ENCODE measurements around the gene CRACDL.

Gene CRACDL

DNA sequence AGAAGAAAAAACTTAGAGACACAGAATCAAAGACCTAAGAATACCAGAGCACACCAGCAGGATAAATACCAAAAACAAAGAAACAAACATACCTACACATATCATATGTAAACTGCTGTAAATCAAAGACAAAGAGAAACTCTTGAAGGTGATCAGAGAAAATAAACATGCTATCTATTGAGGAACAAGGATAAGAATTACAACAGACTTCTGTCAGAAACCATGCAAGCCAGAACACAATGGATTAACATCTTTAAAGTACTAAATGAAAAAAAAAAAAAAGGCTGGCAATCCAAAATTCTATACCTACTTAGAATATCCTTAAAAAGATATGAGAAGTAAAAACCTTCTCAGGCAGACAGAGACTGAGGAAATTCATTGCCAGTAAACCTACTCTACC, 153.5 kb downstream of the CRACDL start:
- H3K27ac Mint-ChIP-seq, result no peak overlapping the region
- H3K9me3 Mint-ChIP-seq, result peaks cover 10% of the 10 kb centered on the region
- H3K27me3 Mint-ChIP-seq, result no peaks in the 10 kb centered on the region
- peaks cover 2% of the 10 kb centered on the region for H3K4me1 Mint-ChIP-seq
- no peak overlapping the region for H3K4me3 Mint-ChIP-seq
- H3K36me3 Mint-ChIP-seq, result peaks cover 4% of the 10 kb centered on the region

GRCh38 chr2:98781822-98782221, 154.2 kb downstream of the CRACDL start:
- H3K27me3 Mint-ChIP-seq, result no peaks in the 10 kb centered on the region
- H3K9me3 Mint-ChIP-seq, result peaks cover 10% of the 10 kb centered on the region
- H3K4me3 Mint-ChIP-seq, result no peak overlapping the region
- H3K36me3 Mint-ChIP-seq, result peaks cover 4% of the 10 kb centered on the region
- H3K4me1 Mint-ChIP-seq, result no peaks in the 10 kb centered on the region
- no peak overlapping the region for H3K27ac Mint-ChIP-seq

GRCh38 chr2:98778741-98779483, 157.1 kb downstream of the CRACDL start:
- peaks cover 18% of the 10 kb centered on the region for H3K4me1 Mint-ChIP-seq
- peaks cover 4% of the 10 kb centered on the region for H3K36me3 Mint-ChIP-seq
- no peak overlapping the region for H3K27ac Mint-ChIP-seq
- no peaks in the 10 kb centered on the region for H3K27me3 Mint-ChIP-seq
- peaks cover 10% of the 10 kb centered on the region for H3K9me3 Mint-ChIP-seq
- no peak overlapping the region for H3K4me3 Mint-ChIP-seq

- Mint-ChIP-seq H3K9me3 (peaks cover 10% of the 10 kb centered on the region), H3K27ac (no peak overlapping the region), H3K27me3 (no peaks in the 10 kb centered on the region), H3K4me3 (no peak overlapping the region), H3K36me3 (peaks cover 4% of the 10 kb centered on the region), H3K4me1 (peaks cover 25% of the 10 kb centered on the region)
Observed at GRCh38 chr2:98778151-98778550, 157.9 kb downstream of the CRACDL start.

GRCh38 chr2:98777710-98778109, 158.3 kb downstream of the CRACDL start:
- Mint-ChIP-seq H3K4me3 (no peak overlapping the region), H3K27ac (no peak overlapping the region), H3K27me3 (no peaks in the 10 kb centered on the region), H3K9me3 (peaks cover 10% of the 10 kb centered on the region), H3K4me1 (peaks cover 30% of the 10 kb centered on the region), H3K36me3 (peaks cover 4% of the 10 kb centered on the region)

GRCh38 chr2:98777076-98777475, 158.9 kb downstream of the CRACDL start:
- no peak overlapping the region for H3K27ac Mint-ChIP-seq
- peaks cover 36% of the 10 kb centered on the region for H3K4me1 Mint-ChIP-seq

DNA sequence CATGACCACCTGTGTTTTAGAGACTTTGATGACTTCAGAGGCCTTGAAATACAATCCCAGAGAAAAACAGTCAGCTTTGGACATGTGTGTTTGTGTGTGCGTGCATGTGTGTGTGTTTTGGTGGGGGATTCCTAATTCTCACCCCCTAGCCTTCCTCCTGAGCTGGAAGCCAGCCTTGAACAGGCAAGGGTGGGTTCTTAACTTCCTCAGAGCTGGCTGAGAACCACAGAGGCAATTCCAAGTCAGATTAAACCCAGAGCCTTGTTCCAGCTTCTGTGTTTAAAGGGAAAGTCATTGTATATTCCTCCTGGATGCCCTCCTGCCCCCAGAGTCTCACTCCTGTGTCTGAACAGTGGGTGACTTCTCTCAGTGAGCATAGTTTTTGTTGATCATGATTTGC, 159.9 kb downstream of the CRACDL start:
- Mint-ChIP-seq H3K27ac (no peak overlapping the region), H3K4me3 (no peak overlapping the region), H3K36me3 (no peaks in the 10 kb centered on the region), H3K4me1 (peaks cover 46% of the 10 kb centered on the region), H3K27me3 (no peaks in the 10 kb centered on the region), H3K9me3 (no peaks in the 10 kb centered on the region)

More at GRCh38 chr2:98777076-98777475, 158.9 kb downstream of the CRACDL start:
- Mint-ChIP-seq H3K36me3 (peaks cover 2% of the 10 kb centered on the region), H3K4me3 (no peak overlapping the region), H3K27me3 (no peaks in the 10 kb centered on the region), H3K9me3 (peaks cover 5% of the 10 kb centered on the region)

GRCh38 chr2:98775146-98775986, 160.7 kb downstream of the CRACDL start:
- H3K27me3 Mint-ChIP-seq, result no peaks in the 10 kb centered on the region
- peaks cover 52% of the 10 kb centered on the region for H3K4me1 Mint-ChIP-seq
- H3K36me3 Mint-ChIP-seq, result peaks cover 2% of the 10 kb centered on the region
- H3K9me3 Mint-ChIP-seq, result no peaks in the 10 kb centered on the region
- no peak overlapping the region for H3K4me3 Mint-ChIP-seq
- H3K27ac Mint-ChIP-seq, result no peak overlapping the region

DNA sequence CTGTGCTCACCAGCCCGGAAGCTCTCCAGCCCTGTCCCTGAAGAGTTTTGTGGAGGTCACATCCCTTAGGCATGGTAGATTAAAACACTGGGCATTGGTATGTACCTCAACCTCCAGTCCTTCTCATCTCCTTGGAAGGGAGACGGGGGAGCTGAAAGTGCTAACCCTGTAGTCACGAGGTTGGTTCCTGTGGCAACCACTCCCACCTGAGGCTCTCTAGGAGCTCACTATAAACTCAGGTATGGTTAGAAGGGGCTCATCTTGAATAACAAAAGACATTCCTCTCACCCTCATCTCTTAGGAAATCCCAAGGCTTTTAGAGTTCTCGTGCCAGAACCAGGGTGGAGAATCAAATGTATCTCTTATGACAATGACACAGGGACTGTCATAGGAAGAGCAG, 162.1 kb downstream of the CRACDL start:
- Mint-ChIP-seq H3K4me1 (peaks cover 67% of the 10 kb centered on the region), H3K9me3 (no peaks in the 10 kb centered on the region), H3K27ac (no peak overlapping the region), H3K27me3 (no peaks in the 10 kb centered on the region), H3K4me3 (no peak overlapping the region), H3K36me3 (peaks cover 2% of the 10 kb centered on the region)

DNA sequence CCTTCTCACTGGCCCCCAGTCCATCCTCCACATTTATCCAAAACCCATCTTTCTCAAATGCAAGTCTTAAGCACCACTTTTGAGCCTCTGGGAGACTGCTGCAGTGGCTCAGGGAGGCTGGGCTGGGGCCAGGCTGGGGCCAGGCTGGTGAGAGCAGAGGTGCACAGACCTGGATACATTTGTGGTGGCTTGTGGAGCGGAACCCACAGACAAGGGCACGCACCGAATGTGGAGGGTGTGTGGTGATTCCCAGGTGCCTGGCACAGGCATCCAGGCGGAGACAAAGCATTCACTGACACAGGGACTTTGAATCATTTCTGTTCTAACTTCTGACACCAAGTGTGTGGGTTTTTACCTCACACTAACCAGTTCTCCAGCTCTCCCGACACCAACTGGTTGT, 162.9 kb downstream of the CRACDL start:
- Mint-ChIP-seq H3K4me3 (peak overlapping the region; percentile 98), H3K27me3 (no peaks in the 10 kb centered on the region)

GRCh38 chr2:98772536-98772935, 163.5 kb downstream of the CRACDL start:
- Mint-ChIP-seq H3K36me3 (peaks cover 2% of the 10 kb centered on the region), H3K9me3 (no peaks in the 10 kb centered on the region), H3K27me3 (no peaks in the 10 kb centered on the region), H3K4me3 (peak overlapping the region; percentile 98), H3K27ac (peak overlapping the region; percentile 99), H3K4me1 (peaks cover 81% of the 10 kb centered on the region)

More for the DNA sequence above, 162.9 kb downstream of the CRACDL start:
- Mint-ChIP-seq H3K27ac (peak overlapping the region; percentile 99), H3K4me1 (peaks cover 74% of the 10 kb centered on the region), H3K36me3 (peaks cover 2% of the 10 kb centered on the region), H3K9me3 (no peaks in the 10 kb centered on the region)

DNA sequence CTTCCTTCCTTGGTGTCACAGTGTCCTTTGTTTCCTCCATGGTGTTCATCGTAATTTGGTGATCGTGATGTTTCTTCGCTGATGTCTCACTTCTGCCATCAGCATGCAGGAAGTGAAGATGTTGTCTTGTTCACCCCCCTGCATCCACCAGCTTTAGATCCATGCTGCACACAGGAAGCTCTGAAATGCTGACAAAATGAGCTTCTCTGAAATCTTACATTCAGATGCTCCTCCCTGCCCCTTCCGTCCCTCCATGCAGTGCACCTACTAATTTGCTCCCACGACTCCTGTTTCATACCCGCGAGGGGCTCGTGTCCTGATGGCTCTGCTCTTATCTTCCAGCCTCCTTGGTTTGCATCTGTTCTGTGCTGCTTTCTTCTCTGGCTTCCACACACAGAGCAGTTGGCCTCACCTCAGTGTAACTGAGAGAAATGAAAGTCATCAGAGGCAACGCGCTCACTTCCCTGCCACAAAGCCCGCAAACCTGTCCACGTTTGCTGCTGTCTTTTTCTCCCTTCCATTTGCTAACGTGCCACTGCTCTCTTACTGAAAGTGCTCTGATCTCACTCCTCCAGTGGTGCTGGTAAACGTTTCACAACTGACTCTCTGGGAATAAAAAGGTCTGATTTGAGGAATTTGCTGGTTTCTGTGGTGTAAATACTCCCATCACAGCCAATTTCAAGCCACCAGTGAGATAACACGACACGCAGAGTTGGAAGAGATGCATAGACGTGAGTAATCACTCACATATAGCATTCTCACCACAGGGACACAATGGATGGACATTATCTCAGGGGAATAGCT, 164.1 kb downstream of the CRACDL start:
- Mint-ChIP-seq H3K4me3 (peak overlapping the region; percentile 98), H3K27me3 (no peaks in the 10 kb centered on the region), H3K36me3 (peaks cover 2% of the 10 kb centered on the region), H3K4me1 (peaks cover 87% of the 10 kb centered on the region), H3K9me3 (no peaks in the 10 kb centered on the region), H3K27ac (peak overlapping the region; percentile 99)

DNA sequence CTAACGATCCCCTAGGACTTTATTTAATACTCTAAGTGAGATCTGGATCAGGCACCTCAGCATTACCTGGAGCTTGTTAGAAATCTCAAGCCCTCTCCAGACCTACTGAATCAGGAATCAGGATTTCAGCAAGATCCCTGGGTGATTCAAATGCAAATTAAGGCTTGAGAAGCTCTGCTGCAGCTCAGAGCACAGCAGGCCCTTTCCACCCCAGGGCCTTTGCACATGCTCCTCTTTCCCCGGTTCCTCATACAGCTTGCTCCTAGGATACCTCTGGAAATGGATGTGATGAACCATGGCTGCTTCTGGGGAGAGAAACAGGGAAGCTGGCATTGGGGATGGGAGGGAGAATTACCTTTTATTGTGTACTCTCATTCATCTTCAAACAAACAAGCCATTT, 164.8 kb downstream of the CRACDL start:
- Mint-ChIP-seq H3K9me3 (no peaks in the 10 kb centered on the region), H3K4me3 (peak overlapping the region; percentile 98), H3K4me1 (peaks cover 90% of the 10 kb centered on the region), H3K27ac (peak overlapping the region; percentile 100), H3K27me3 (no peaks in the 10 kb centered on the region), H3K36me3 (peaks cover 2% of the 10 kb centered on the region)

DNA sequence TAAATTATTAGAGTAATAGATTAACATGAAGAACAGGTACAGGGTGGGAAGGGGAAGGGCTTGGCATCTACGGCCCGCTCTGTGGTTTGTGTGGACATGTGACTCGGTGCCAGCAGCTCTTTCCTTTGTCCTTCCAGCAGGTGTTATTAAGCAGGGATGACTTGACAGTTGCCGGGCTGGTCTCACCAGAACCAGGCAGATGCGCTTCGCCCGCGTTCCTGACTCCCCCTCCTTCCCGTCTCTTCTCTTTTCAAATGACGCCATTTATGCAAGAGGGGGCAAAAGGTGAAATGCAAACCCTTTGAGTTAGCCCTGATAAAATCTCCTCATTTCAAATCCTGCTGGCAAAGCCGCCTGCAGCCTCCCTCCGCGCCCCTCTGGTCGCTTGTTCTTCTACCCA, 166.2 kb downstream of the CRACDL start:
- peaks cover 2% of the 10 kb centered on the region for H3K36me3 Mint-ChIP-seq
- peaks cover 90% of the 10 kb centered on the region for H3K4me1 Mint-ChIP-seq
- H3K9me3 Mint-ChIP-seq, result no peaks in the 10 kb centered on the region
- H3K27me3 Mint-ChIP-seq, result no peaks in the 10 kb centered on the region
- H3K4me3 Mint-ChIP-seq, result peak overlapping the region; percentile 98
- H3K27ac Mint-ChIP-seq, result peak overlapping the region; percentile 95

GRCh38 chr2:98769114-98769476, 166.9 kb downstream of the CRACDL start:
- Mint-ChIP-seq H3K36me3 (peaks cover 2% of the 10 kb centered on the region), H3K9me3 (no peaks in the 10 kb centered on the region), H3K27ac (peak overlapping the region; percentile 57), H3K27me3 (no peaks in the 10 kb centered on the region), H3K4me1 (peaks cover 89% of the 10 kb centered on the region), H3K4me3 (peak overlapping the region; percentile 71)
